ENCODE data around the gene BRCC3. TPM values are rescaled to one million over a fixed set of nuclear protein-coding genes. Genes with fewer than 3 reads are reported as not detected.
A peak's percentile ranks its signal among the peaks of the same experiment; 100 is the strongest.

The BRCC3 gene
- total RNA-seq, 1 donor, result 11.2 TPM

DNA sequence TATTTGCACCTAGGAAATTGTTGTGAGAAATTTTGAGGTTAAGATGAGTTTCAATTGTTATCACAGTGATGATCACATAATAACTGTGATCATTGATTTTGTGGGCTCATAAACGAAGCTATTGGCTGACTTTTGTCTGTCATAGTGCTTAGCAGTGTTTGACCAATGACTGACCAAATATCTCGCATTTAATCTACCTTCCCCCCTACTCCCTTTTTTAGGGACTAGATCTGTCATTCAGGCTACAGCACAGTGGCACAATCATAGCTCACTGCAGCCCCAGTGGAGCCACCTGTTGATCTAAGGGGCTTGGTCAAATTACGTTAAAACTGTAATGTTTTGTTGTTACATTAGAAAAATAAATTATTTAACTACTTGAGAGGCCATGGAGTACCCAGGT is 43.2 kb upstream of the BRCC3 start:
- TF ChIP-seq CTCF (IDR thresholded peaks at IDR 0.05; ENCODE audit: insufficient read depth, low read depth, low read length), result no peak
- peak overlapping the region; percentile 75 for H3K4me3 ChIP-seq (ENCODE audit: low read depth, low read length)
- DNase-seq (ENCODE audit: low read depth), result no peak

GRCh38 chrX:155028877-155029291 is 42.4 kb upstream of the BRCC3 start:
- H3K4me3 ChIP-seq (ENCODE audit: low read depth, low read length), result no peak overlapping the region
- TF ChIP-seq CTCF (IDR thresholded peaks at IDR 0.05; ENCODE audit: insufficient read depth, low read depth, low read length), result no peak
- DNase-seq (ENCODE audit: low read depth), result peak; percentile 26

- H3K4me3 ChIP-seq (ENCODE audit: low read depth, low read length), result no peak overlapping the region
- peak; percentile 4 for DNase-seq (ENCODE audit: low read depth)
- no peak for TF ChIP-seq CTCF (IDR thresholded peaks at IDR 0.05; ENCODE audit: insufficient read depth, low read depth, low read length)
These were observed 39.7 kb upstream of the BRCC3 start for GRCh38 chrX:155031657-155032056.

DNA sequence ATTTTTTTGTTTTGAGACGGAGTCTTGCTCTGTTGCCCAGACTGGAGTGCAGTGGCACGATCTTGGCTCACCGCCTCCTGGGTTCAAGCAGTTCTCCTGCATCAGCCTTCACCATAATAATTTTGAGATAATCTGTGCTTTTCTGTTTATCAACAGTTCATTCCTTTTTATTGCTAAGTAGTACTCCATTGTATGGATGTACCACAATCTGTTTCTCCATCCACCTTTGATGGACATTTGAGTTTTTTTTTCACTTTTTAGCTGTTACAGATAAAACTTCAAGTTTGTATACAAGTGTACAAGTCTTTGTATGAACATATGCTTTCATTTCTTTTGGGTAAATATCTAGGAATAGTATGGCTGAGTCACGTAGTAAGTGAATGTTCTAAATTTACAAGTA is 35.6 kb upstream of the BRCC3 start:
- no peak overlapping the region for H3K4me3 ChIP-seq (ENCODE audit: low read depth, low read length)
- no peak for TF ChIP-seq CTCF (IDR thresholded peaks at IDR 0.05; ENCODE audit: insufficient read depth, low read depth, low read length)
- DNase-seq (ENCODE audit: low read depth), result no peak

- no peak for DNase-seq (ENCODE audit: low read depth)
- TF ChIP-seq CTCF (IDR thresholded peaks at IDR 0.05; ENCODE audit: insufficient read depth, low read depth, low read length), result no peak
- H3K4me3 ChIP-seq (ENCODE audit: low read depth, low read length), result no peak overlapping the region
These were observed 25.0 kb upstream of the BRCC3 start for GRCh38 chrX:155046129-155046810.

DNA sequence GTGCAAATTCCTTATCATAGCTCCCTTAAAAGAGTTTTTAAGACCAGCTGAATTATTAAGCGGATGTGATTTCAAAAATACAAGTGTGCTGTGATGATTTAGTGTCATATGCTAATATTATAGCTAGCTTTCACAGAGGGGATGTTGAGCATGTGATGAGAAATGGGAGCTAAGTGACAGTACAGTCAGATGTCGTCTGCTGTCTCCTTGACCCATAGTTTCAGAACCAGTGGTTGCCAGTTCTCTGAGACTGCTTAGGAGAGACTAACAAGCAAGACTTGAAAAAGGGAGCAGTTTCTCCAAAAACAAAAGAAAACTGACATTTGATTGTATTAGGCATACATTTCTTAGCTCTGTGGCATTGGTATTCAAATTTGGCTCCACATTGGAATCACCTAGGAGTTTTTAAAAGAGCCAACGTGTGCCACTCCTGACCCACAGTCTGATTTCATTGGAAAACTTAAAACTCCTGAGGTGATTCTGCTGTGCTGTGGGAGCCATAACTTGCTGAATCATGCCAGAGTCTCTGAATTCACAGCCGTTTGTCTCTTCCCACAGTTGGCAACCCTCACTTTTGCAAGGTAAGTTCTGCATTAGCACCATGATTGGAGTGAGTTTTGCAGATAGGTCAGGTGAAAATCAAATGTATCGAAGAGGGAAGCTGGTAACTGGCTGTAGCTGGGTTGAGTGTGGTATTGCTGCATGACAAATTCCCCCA is 24.3 kb upstream of the BRCC3 start:
- no peak for TF ChIP-seq CTCF (IDR thresholded peaks at IDR 0.05; ENCODE audit: insufficient read depth, low read depth, low read length)
- no peak overlapping the region for H3K4me3 ChIP-seq (ENCODE audit: low read depth, low read length)
- DNase-seq (ENCODE audit: low read depth), result no peak
